ENCODE measurements around the gene LMAN2L.

GRCh38 chr2:96762529-96763311 lies 22.9 kb upstream of the LMAN2L start:
- TF ChIP-seq CTCF (IDR thresholded peaks at IDR 0.05) (no peak), EP300 (IDR thresholded peaks at IDR 0.05) (no peak), POLR2A (IDR thresholded peaks at IDR 0.05) (no peak), POLR2AphosphoS5 (IDR thresholded peaks at IDR 0.05) (no peak)
